Cardiac septum (tissue), 1 donor: ENCODE data around the gene NAV3. TPM values are rescaled to one million over a fixed set of nuclear protein-coding genes. Genes with fewer than 3 reads are reported as not detected.

ENCODE experiments used
- DNase-seq: peaks from one replicate; pipeline ENCODE4 v3.0.0-alpha.2; 2020; ENCODE audit warnings: low spot score
- intact Hi-C: fragments of 100-400 bp; cut with DNase I; formaldehyde crosslinking; loops from one replicate; pipeline ENCODE4 v1.14.0; 2022
- long read RNA-seq: library from polyadenylated mRNA; unstranded; transcript quantifications from one replicate; pipeline ENCODE4 v2.0.0, GENCODE V29; 2021
- total RNA-seq: library from RNA; stranded (reverse); fragmentation: NEBNext Ultra II Directional; extraction: Animal tissue kit (Norgen Biotek cat#: 25700); gene quantifications from one replicate; pipeline ENCODE4 v1.2.1, GENCODE V29; 2021
- donor health status: DM: no; HTN: no; CAD: no.

NAV3 gene
- total RNA-seq, result 2.9 TPM
- long read RNA-seq, partial matches to known transcripts, result 0 of 3 reads
- long read RNA-seq, other reads (novel, unspliced or antisense), result 3 of 3 reads

DNA sequence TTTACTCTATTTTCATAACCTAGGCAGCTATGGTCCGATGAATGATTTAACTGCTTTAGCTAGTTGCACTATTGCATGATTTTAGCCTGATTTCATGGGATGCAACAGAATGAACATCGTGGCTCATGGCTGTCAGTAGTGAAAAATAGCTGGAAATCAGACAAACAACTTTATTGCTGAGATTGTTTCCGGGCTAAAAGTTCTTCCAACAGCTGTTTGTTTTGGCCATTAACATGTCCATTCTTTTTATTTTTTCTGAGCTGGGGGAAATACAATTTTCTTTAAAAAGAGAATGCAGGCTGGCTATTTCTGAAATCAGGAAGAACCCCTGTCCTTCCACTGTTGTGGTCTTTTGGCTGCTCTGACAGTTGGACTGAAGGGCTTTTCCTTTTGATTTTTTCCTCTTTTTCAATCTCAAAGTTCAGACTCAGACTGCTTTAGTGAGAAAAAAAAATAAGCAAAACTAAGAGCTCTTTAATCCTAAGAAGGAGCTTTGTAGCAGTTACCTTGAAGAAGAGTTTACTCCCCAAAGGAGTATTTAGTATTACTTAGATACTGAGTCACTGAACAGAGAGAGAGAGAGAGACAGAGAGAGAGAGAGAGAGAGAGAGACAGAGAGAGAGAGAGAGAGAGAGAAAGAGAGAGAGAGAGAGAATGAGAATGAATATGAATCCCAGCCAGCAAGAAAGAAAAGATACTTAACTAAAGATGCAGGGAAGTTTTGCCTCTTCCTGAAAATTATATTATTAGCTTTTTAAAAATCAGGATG is at the start of gene NAV3:
NAV3 (plus strand) TSS at position 312 of the 769 bp plus-strand sequence. CDS start 568 bp downstream, outside the sequence.
- intact Hi-C loops, result no loop called here
- DNase-seq, result no peak

GRCh38 chr12:77782034-77782433 is 48.7 kb upstream of the NAV3 start:
- intact Hi-C loops, result no loop called here
- no peak for DNase-seq

DNA sequence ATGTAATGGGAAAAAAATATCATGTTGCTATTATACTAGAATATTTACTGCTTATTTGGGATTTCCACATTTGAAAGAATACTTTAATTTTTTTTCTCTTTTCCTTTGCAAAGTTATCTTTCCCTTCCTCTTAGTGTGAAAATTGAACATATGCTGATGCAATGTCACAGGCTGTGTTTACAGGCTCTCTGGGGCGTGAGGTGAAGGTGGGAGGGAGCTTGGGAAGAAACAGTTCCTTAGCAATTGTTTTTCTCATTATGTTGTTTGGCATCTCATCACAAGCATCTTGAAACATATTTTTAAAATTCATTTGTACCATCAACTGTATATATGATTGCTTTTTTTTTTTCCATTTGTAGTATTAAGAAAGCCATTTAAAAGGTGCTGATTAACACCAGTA is 47.9 kb upstream of the NAV3 start:
- no peak for DNase-seq
- intact Hi-C loops, result no loop called here

- intact Hi-C loops, result no loop called here
- DNase-seq, result no peak
These were observed 45.5 kb upstream of the NAV3 start for GRCh38 chr12:77785211-77785610.

DNA sequence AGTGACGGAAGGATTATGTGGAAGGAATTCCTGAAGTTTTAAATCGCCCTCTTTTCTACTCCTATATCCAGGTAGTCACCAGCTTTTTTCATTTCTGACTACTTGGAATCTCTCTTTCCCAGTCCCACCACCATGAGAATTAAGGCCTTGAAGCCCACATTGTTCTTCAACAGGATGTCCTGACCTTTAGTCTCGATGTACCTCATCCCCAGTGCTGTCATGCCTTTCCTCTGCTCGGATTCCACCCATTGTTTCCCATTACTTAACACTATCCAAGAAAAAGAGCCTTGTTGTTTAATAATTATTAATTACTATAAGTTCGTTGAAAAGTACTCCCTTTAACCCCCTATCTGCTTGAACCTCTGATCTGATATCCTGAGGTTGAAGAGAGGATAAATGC is 44.0 kb upstream of the NAV3 start:
- DNase-seq, result no peak
- intact Hi-C loops, result no loop called here

DNA sequence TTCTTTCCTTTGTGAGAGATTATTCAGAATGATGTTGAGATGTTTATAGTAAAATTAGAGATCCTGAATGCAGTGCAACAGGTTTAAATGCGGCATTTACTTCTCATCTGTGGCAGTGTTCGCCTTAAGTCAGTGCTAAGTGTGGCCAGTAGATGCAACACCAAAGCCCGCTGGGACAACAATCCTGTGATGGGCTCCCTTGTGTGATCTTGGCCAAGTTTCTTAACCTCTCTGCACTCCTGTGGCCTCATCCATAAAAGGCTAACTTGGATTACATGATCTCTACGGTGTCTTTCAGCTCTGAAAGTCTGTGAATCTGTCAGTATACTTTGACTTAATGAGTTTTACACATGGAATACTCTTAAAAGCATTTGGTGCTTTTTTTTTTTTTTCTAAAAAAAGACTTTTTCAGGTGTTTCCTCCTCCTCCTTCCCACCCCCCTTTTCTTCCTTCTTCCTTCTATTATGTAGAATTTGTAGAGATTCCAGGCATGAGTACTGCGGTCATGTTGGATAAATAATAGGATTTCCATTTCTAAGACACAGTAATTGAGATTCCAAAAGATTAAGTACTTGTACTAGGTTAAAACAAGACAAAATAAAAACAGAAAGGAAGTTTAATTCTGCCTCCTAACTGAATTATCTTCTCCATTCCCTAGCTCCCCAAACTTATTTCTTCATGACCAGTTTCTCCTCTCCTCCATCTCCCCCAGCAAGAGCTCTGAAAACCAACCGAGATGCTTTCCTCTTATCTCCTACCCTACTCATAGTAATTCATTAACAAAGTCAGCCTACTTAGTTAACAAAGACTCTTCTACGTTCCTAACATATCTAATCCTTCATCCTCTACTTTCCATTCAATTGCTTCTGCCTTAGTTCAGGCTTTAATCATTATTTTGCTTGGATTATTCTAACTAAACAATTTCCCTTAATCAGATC is 42.2 kb upstream of the NAV3 start:
- intact Hi-C loops, result no loop called here
- no peak for DNase-seq

DNA sequence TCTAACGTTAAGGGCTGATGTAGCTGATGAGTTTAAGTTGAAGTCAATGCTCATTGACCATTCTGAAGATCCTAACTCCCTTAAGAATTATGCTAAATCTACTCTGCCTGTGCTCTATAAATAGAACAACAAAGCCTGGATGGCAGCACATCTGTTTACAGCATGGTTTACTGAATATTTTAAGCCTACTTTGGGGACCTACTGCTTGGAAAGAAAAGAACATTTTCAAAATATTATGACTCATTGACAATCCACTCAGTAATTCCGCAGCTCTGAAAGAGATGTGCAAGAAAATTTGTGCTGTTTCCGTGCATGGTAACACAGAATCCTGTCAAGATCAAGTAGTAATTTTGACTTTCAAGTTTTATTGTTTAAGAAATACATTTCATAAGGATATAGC is 35.0 kb upstream of the NAV3 start:
- intact Hi-C loops, result no loop called here
- no peak for DNase-seq

- no peak for DNase-seq
- intact Hi-C loops, result no loop called here
These were observed 33.9 kb upstream of the NAV3 start for GRCh38 chr12:77796775-77797174.

DNA sequence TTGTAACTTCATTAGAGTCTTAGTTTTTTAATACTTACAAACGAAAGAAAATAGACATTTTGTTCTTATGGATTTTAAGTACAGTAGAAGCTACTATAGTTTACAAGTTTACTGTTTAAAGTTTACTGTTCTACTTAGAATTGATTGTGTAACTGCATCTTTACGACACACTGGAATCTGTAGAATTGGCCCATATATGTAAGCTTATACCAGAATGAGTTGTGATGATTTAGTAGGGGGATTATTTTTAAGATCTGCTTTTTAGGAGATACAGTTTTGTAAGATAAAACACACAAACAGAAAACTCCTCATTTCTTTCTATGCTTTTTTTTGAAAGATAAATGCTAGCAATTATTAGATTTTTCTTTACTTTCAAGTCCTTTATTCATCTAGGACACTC is 30.2 kb upstream of the NAV3 start:
- no peak for DNase-seq
- intact Hi-C loops, result no loop called here

- intact Hi-C loops, result no loop called here
- no peak for DNase-seq
These were observed 22.2 kb upstream of the NAV3 start for GRCh38 chr12:77808534-77808933.

DNA sequence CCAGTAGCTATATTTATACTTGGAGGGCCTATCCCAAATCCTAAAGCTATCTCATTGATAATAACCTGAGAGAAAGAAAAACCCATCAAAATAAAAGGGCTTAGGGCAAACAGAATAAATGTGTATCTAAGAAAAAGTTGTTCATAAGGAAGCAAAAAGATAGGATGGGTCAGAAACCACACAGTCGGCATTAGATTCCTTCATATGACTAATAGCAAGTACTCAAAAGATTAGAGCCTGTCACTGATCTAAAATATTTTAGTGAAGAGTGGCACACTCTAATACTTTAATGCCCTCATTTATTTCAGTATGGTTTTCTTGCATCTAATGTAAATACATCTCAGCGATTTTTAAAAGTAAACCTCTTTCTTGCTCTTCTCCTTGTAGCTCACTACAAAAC is 17.1 kb upstream of the NAV3 start:
- intact Hi-C loops, result no loop called here

GRCh38 chr12:77814386-77814785 is 16.3 kb upstream of the NAV3 start:
- DNase-seq, result no peak
- intact Hi-C loops, result no loop called here

More for the DNA sequence above, 17.1 kb upstream of the NAV3 start:
- DNase-seq, result no peak

DNA sequence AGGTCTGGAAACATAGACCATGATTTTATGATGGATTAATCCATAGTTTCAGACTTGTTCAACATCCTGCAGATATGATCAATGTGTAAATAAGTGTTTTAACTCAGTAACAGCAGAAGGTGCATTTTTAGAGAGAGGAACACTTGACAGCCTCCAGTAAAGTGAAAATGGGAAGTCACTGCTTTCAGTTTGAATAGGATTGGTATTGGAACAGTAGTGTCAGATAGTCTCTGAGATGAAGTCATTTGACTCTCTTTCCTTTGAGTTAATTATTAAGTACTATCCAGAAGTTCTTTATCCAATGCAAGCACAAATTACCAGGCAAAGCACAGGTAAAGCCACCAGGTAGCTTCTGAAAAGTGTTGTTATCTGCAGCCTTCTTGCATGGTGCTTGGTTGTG is 14.5 kb upstream of the NAV3 start:
- intact Hi-C loops, result no loop called here

DNA sequence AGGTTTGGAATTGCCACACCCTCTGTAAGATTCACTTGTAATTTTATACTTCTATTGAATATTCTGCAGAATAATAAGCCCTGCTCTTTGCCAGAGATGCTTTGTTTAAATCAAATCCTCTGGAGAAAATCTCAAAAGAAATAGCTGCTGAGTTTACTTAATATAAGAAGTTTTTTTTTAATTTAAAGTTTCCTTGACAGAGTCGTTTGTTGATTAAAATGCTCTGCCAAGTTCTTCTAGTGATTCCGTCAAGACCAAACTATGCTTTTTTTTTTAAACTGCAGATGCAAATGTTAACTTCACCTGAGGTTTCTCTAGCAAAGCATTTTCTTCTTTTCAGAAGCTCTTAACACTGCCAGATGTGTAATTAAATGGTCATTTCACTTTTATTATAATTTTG is 13.4 kb upstream of the NAV3 start:
- DNase-seq, result no peak
- intact Hi-C loops, result no loop called here

More for the DNA sequence above, 14.5 kb upstream of the NAV3 start:
- no peak for DNase-seq

DNA sequence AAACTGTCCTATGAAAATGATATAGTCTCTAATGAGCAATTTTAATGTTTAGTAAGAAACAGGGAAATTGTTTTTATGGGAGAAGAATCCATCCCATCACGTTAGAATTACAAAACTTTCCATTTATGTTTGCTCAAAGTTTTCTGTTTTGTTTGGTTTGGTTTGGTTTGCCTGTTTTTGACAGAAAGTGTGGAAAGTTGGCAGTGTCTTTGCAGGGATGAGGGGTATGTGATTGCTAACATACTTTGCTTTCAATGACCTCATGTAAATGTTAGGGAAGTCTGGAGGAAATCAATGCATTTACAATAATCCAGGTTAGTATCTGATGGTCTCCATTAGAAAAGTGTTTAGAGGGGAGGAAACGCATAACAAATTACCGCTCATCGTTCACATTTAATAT is 12.3 kb upstream of the NAV3 start:
- intact Hi-C loops, result no loop called here
- no peak for DNase-seq

DNA sequence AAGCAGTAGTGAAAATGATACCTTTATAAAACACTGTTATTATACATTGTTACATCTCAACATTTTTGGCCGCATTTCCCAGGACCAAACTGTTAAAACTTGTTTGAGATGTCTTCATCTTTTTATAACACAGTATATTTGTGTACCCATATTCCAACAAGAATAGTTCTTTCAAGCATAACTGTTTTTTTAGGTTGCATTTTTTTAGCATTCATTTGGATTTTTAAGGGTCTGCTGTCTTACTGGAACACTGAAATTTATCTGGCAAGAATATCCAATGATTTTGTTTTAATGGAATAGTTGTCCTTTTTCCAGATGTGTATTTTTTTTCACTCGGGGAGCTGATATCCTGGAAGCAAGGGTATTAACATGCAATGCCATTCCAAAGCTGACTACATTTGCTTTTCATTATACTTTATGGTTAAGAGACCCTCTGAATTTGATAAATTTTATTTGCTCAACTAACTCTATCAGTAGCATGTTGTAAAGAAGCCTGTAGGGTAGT is 8.9 kb upstream of the NAV3 start:
- intact Hi-C loops, result no loop called here

DNA sequence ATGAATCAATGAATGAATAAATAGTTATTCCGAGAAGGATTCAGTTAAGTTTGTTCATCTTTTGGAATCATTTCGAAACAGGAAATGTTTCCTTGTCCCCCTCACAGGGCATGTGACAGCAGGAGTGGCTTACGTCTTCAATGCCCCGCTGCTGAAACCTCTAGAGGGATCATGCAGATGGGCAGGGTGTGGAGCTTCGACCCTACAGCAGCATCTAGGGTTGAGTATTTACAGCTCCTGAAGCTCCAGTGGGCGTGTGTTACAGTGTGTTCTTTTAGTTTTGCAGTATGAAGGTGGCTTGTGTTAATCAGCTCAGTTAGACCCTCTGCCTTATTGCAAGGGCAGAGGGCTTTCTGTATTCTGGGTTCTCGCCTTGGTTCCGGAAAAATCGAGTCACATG is 2.6 kb downstream of the NAV3 start:
- intact Hi-C loops, result no loop called here
- DNase-seq, result no peak

More for the DNA sequence above, 8.9 kb upstream of the NAV3 start:
- DNase-seq, result no peak

DNA sequence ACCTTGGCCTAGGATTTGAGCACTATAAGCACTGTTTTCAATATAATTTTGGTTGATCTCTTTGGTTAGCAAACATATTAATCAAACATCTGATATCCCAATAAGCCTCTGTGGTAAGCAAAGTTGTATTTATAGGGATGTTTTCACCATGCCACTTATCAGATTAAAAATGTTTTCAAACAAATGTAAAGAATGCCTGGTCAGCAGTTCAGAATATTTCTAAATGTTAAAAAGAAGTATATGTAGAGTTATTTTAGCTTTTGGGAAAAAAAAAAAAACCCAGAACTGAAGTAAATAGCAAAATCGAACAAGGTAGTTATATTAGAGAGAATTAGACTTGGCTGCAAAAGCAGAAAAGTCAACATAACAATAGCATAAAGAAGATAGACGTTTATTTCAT is 3.9 kb downstream of the NAV3 start:
- DNase-seq, result no peak
- intact Hi-C loops, result no loop called here

DNA sequence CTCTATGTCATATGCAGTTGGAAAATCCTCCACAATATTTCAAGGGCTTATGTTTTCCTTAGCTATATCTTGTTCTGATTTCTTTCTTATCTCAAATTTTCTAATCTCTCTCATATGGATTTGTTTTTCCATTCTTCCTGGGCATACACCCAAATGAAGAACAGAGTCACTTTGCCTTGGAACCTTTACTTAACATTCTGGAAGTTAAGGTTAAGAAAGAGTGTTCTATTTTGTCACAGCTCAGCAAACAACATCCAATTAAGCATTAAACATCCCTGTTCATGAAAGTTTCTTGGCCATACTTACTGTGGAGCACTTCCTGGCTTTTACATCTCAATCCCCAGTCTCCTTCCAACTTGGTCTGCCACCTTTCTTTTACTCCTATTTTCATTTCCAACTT is 5.3 kb downstream of the NAV3 start:
- no peak for DNase-seq
- intact Hi-C loops, result no loop called here

DNA sequence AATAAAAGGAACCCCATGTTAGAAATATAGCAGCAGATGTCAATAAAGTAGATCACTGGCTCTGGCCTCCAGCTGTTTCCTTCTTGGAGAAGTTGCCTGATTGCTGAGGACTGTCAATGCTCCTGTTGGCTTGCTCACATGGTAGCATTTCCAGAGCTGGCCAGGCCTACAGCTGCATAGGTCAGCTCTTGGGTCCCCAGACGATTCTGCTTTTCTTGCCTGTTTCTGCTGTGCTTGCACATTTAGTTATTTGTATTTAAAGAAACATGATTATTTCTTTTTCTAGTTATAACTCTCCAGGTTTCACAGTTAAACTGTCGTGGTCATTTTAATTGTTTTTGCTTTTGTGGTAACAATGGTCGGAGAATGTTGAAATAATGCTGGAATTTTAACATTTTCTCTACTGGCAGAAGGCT is 7.2 kb downstream of the NAV3 start:
- no peak for DNase-seq
- intact Hi-C loops, result no loop called here
